Retinal pigment epithelial cell (primary cell): Measurements from ENCODE around the gene EZH2.

ENCODE experiments used
- DNase-seq: peaks from one replicate; pipeline ENCODE4 v3.0.0-alpha.2; 2010; ENCODE audit warnings: low read depth
- H3K4me3 ChIP-seq: 2 replicates; pipeline ENCODE4 v1.5.1; 2011; ENCODE audit warnings: mild to moderate bottlenecking, low read length, control low read depth, moderate library complexity
- CTCF ChIP-seq: conservative IDR thresholded peaks from 2 replicates; pipeline ENCODE4 v1.5.1; 2011; ENCODE audit warnings: low read depth, low read length, control low read depth, inconsistent platforms

Gene EZH2

DNA sequence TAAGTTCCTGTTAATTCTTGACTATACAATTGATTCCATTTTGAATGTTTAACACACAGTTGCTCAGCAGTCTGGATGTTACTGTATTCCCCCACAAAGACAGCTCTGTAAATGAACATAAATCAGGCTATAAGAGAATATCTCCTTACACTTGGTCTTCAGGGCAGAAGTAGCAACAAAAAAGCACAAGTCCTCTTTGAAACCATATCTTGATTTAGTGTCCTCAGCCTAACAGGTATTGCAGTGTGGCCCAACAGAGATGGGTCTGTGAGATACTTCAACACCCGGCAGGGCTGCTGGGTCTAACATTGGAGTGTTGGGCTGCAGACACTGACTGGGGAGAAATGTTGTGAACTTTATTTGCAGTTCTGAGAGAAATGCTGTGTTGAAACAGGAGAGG, 109.6 kb downstream of the EZH2 start:
- H3K4me3 ChIP-seq: no peak overlapping the region
- no peak for TF ChIP-seq CTCF
- DNase-seq: no peak

DNA sequence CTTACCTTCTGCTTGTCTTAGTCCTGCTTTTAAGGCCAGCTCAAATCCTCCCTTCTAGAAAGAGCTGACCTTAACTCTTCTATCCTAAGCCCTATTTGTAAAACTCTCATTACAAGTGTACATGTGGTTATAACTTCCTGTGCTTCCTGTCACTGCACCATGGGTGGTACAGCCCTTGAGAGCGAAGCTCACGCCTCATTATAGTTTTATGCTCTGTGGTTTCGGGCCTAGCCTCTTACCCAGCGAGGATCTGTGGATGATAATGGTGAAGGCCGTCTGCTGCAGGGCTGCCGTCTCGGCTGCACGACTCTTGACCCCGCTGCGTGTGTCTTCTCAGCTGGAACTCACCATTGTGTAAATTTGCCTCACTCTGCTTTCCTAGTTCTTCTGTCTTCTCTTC, 110.8 kb downstream of the EZH2 start:
- no peak for DNase-seq
- H3K4me3 ChIP-seq: no peak overlapping the region
- TF ChIP-seq CTCF: no peak

- peak; percentile 61 for DNase-seq
Observed at GRCh38 chr7:148772297-148773089, 111.6 kb downstream of the EZH2 start.

GRCh38 chr7:148770004-148770403, 114.1 kb downstream of the EZH2 start:
- no peak for DNase-seq
- TF ChIP-seq CTCF: no peak
- H3K4me3 ChIP-seq: no peak overlapping the region

More at GRCh38 chr7:148772297-148773089, 111.6 kb downstream of the EZH2 start:
- no peak overlapping the region for H3K4me3 ChIP-seq
- TF ChIP-seq CTCF: no peak

DNA sequence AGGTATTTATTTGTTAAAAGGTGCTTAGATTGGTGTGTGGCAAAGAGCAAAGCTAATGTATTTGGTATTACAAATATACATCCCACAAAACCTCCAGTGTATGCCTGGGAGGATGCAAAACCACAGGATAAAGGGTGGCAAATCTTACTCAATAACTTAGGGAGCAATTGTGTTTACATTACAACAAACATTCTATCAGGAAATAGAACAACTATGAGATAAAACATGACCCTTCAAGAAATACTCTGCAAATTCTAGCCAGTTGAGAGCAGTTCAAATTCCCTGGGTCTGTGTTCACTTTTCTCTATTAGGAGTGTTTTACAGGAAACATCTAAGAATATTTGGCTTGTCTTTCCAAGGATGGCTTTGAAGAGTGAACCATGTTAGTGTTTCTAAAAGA, 120.5 kb downstream of the EZH2 start:
- H3K4me3 ChIP-seq: no peak overlapping the region
- TF ChIP-seq CTCF: no peak
- DNase-seq: no peak

GRCh38 chr7:148761499-148762278, 122.4 kb downstream of the EZH2 start:
- no peak for TF ChIP-seq CTCF
- no peak overlapping the region for H3K4me3 ChIP-seq
- no peak for DNase-seq
